Measurements from ENCODE around the gene TICAM1.
A peak's percentile ranks its signal among the peaks of the same experiment; 100 is the strongest.

Gene TICAM1

DNA sequence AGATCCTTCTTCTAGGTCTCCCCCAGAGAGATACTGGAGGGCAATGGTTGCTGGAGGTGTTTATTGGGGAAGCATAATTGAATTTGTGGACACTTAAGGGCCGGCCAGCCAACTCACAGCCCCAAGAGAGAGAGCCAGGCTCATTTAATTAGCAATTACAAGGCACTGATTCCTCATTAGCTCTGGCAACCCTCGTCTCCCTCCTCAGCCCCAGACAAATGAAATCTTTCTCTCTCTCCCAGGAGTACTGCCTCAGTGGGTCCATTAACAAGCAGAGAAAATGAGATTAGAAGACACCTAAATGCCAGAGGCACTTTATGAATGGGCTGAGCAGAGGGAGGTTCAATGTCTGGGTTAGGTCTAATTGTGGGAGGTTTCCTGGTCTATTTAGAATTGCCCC is 58.9 kb downstream of the TICAM1 start:
- no peak for DNase-seq (ENCODE audit: low read depth)
- no peak overlapping the region for H3K4me3 ChIP-seq (ENCODE audit: low read depth, low read length)
- TF ChIP-seq, protein P1, sequence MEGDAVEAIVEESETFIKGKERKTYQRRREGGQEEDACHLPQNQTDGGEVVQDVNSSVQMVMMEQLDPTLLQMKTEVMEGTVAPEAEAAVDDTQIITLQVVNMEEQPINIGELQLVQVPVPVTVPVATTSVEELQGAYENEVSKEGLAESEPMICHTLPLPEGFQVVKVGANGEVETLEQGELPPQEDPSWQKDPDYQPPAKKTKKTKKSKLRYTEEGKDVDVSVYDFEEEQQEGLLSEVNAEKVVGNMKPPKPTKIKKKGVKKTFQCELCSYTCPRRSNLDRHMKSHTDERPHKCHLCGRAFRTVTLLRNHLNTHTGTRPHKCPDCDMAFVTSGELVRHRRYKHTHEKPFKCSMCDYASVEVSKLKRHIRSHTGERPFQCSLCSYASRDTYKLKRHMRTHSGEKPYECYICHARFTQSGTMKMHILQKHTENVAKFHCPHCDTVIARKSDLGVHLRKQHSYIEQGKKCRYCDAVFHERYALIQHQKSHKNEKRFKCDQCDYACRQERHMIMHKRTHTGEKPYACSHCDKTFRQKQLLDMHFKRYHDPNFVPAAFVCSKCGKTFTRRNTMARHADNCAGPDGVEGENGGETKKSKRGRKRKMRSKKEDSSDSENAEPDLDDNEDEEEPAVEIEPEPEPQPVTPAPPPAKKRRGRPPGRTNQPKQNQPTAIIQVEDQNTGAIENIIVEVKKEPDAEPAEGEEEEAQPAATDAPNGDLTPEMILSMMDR (IDR thresholded peaks at IDR 0.05; ENCODE audit: control insufficient read depth, extremely low read depth, insufficient read depth) = no peak

DNA sequence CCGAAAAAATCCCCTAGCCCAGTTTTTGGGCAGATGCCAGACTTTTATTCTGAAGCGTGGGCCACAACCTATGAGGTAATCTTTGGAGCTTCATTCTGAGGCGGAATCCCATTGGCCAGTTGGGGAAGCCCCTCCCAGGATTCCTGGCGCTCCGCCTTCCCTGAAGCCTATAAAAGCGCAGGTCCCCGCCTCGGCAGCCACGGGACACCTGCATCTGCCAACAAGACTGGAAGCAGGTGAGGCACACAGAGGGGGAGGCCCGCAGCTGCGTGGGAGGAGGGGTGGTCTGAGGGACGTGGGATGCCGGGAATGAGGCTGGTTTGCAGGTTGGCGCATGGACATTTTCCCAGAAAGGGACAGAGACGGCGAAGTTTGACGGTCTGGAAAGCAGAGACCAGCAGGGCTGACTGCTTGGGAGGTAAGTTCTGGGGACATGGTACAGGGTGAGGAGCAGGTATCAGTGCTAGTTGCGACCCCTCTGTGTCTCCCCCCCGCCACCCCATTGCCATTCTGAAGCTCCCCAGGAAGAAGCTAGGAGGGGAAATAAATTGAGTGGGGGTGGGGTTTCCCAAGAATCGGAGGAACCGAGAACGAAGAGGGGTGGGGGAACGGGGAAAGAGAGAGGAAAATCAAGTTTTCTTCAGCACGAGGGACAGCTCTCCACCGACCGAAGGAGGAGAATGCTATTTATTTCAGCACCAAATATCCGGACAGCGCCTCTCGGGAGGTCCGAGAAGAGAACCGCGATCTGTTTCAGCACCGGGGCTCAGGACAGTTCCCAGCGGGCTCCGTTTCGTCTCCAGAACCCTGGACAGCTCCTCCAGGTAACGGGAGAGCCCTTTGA is 62.4 kb downstream of the TICAM1 start:
- TF ChIP-seq, protein P1 (IDR thresholded peaks at IDR 0.05; ENCODE audit: control insufficient read depth, extremely low read depth, insufficient read depth) = no peak
- peak; percentile 59 for DNase-seq (ENCODE audit: low read depth)
- no peak overlapping the region for H3K4me3 ChIP-seq (ENCODE audit: low read depth, low read length)

Measured in LNCaP clone FGC (cell line).